ENCODE data around the gene SAE1. TPM values are rescaled to one million over a fixed set of nuclear protein-coding genes. Genes with fewer than 3 reads are reported as not detected.

Gene SAE1
- total and polyA plus RNA-seq, 2 donors, result 81.4 to 115 TPM

DNA sequence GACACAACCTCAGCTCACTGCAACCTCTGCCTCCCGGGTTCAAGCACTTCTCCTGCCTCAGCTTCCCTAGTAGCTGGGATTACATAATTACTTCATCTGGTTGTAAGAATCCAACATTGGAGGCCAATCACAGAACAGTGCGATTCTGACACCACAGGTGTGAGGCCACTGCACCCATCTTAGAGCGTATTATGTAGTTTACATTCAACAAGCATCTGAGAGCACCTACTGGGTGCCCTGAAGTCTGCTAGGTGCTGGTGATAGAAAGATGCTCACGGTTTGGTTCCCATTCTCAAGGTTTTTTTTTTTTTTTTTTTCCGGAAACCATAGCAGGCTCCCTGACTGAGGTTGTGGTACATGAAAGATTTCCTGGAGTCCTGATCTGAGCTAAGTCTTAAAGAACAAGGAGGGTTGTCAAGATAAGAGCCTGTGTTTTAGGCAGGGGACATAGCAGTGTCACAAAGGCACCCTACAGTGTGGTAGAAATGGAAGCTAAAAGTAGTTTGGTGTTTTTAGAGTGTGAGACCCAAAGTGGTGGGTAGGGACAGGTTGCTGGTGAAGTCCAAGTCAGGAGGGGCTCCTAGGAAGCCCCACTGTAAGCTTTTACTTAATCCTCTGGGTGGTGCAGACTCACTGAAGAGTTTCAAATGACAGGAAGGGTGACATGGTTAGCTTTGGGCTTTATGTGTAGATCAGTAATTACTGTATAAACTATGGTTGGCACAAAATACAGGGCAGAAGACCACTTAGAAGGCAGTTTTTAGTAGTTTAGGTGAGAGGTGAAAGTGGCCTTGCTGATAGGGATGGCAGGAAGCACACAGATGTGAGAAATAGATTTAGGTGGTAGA, 15.2 kb downstream of the SAE1 start:
- no peak overlapping the region for H3K4me3 ChIP-seq (ENCODE audit: low read depth, low read length)
- DNase-seq (ENCODE audit: extremely low spot score), result no peak
- no peaks in the 10 kb centered on the region for H3K4me1 ChIP-seq (ENCODE audit: insufficient read depth)
- no peak overlapping the region for H3K27ac ChIP-seq (ENCODE audit: low read depth)
- 93% methylated on average over 5 of the region's 5 CpGs for WGBS
- H3K36me3 ChIP-seq (ENCODE audit: insufficient read depth), result peaks cover 4% of the 10 kb centered on the region

DNA sequence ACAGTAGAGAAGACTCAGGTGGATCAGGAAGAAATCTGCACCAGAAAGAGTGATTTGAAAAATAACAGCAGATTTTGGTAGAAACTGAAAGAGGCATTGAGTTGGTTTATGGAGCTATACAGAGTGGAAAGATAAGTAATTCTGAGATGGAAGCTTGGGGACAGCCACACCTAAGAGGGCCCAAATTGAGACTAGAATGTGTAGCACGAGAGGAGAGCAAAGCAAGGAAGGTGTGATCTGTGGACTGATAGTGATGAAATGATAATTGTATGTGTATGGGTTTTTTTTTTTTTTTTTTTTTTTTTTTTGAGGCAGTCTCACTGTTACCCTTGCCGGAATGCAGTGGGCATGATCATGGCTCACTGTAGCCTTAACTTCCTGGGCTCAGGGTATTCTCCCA, 16.3 kb downstream of the SAE1 start:
- no peak for DNase-seq (ENCODE audit: extremely low spot score)
- Histone ChIP-seq H3K27ac (ENCODE audit: low read depth) (no peak overlapping the region), H3K4me1 (ENCODE audit: insufficient read depth) (no peaks in the 10 kb centered on the region), H3K4me3 (ENCODE audit: low read depth, low read length) (no peak overlapping the region), H3K36me3 (ENCODE audit: insufficient read depth) (peaks cover 5% of the 10 kb centered on the region)
- WGBS, result 93% methylated on average over 2 of the region's 2 CpGs

DNA sequence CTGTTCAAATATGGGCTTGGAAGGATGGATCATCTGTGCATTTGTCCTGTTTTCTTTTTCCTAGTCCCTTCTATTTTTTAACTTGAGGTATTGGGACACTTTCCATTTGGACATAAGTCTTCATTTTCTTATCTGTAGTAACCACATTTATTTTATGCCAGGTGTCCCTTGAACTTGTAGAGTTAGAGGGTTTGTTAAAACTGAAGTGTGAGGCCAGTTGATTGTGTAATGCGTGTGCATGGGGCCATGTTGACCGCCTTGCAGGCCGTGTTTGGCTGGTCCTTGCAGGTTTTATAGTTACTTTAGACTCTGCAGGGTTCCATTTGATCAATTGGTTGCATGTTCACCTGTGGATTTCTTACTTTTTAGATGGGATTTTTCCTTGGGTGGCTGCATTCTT, 21.0 kb downstream of the SAE1 start:
- no peak for DNase-seq (ENCODE audit: extremely low spot score)
- H3K4me1 ChIP-seq (ENCODE audit: insufficient read depth), result no peaks in the 10 kb centered on the region
- H3K4me3 ChIP-seq (ENCODE audit: low read depth, low read length), result no peak overlapping the region
- H3K27ac ChIP-seq (ENCODE audit: low read depth), result peak overlapping the region; percentile 10
- peaks cover 7% of the 10 kb centered on the region for H3K36me3 ChIP-seq (ENCODE audit: insufficient read depth)
- WGBS, result 80% methylated on average over 3 of the region's 3 CpGs

DNA sequence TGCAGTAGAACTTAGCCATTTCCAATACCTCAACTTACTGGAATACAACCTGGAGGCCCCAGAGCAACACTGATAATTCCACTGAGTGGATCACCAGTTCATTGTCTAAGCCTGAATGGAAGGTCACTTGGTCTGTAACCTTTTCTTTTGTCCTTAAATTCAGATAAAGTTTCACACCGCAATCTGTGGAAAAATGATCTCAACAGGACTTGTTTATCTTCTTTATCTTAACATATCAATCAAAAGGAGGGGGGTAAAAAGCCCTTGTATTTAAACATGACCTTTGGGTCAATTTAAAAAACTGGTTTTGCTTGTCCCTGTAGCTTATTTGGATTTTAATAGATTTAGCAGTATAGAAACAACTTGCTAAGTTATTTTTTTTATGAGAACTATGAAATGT, 21.6 kb downstream of the SAE1 start:
- H3K27ac ChIP-seq (ENCODE audit: low read depth), result peak overlapping the region; percentile 38
- DNase-seq (ENCODE audit: extremely low spot score), result peak; percentile 41
- H3K4me1 ChIP-seq (ENCODE audit: insufficient read depth), result peaks cover 1% of the 10 kb centered on the region
- no peak overlapping the region for H3K4me3 ChIP-seq (ENCODE audit: low read depth, low read length)
- 54% methylated on average over 1 of the region's 1 CpG for WGBS
- H3K36me3 ChIP-seq (ENCODE audit: insufficient read depth), result peaks cover 7% of the 10 kb centered on the region

DNA sequence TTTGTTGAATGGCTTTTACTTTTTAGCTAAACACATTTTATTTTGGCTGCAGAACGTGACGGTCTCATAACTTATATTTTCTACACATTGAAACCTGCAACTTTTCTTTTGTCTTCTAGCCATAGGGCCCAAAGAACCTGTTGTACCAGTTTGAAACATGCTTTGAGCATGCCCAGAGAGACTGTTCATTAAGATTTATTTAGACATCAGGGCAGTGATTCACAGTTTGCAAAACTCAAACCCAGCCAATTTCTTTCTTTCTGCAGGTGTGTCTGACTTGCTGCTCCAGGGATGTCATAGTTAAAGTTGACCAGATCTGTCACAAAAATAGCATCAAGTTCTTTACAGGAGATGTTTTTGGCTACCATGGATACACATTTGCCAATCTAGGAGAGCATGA, 22.0 kb downstream of the SAE1 start:
- DNase-seq (ENCODE audit: extremely low spot score), result peak; percentile 84
- Histone ChIP-seq H3K36me3 (ENCODE audit: insufficient read depth) (peaks cover 7% of the 10 kb centered on the region), H3K4me3 (ENCODE audit: low read depth, low read length) (no peak overlapping the region), H3K27ac (ENCODE audit: low read depth) (no peak overlapping the region), H3K4me1 (ENCODE audit: insufficient read depth) (peaks cover 1% of the 10 kb centered on the region)
- WGBS, result 54% methylated on average over 2 of the region's 2 CpGs

DNA sequence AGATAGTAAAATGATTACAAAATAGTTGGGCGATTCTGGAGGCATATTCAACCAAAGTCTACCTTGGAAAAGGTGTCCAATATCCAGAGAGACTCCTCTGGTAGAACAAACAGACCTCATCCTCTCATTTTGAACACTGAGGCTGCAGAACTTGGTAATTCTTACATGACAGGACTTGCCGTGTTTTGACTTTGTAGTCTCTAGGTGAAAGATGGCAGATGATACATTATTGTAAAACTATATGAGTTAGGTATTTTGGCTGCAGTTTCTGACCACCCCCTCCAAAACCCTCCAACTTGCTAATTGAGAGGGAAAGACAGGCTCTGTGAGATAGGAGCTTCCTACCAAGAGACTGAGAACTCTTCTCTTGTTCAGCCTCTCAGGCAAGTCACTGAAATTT, 22.6 kb downstream of the SAE1 start:
- DNase-seq (ENCODE audit: extremely low spot score), result no peak
- 46% methylated on average over 2 of the region's 2 CpGs for WGBS
- Histone ChIP-seq H3K4me3 (ENCODE audit: low read depth, low read length) (no peak overlapping the region), H3K27ac (ENCODE audit: low read depth) (no peak overlapping the region), H3K36me3 (ENCODE audit: insufficient read depth) (peaks cover 7% of the 10 kb centered on the region), H3K4me1 (ENCODE audit: insufficient read depth) (peaks cover 1% of the 10 kb centered on the region)

DNA sequence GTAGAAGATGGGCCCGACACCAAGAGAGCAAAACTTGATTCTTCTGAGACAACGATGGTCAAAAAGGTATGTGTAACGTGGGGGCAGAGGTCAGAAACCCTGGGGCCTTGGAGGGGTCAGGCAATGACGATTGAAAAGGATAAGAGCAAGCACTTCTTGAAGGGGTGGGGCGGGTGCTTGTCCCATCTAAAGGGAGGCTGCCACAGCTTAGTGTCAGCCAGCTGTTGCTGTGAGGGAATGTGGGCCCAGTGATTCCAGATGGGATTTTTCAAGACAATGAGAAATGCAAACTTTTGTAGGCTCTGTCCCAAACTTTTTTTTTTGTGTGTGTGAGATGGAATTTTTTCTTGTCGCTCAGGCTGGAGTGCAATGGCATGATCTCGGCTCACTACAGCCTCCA, 24.5 kb downstream of the SAE1 start:
- 44% methylated on average over 7 of the region's 7 CpGs for WGBS
- Histone ChIP-seq H3K36me3 (ENCODE audit: insufficient read depth) (peaks cover 6% of the 10 kb centered on the region), H3K27ac (ENCODE audit: low read depth) (peak overlapping the region; percentile 53), H3K4me1 (ENCODE audit: insufficient read depth) (peaks cover 1% of the 10 kb centered on the region), H3K4me3 (ENCODE audit: low read depth, low read length) (no peak overlapping the region)
- no peak for DNase-seq (ENCODE audit: extremely low spot score)

DNA sequence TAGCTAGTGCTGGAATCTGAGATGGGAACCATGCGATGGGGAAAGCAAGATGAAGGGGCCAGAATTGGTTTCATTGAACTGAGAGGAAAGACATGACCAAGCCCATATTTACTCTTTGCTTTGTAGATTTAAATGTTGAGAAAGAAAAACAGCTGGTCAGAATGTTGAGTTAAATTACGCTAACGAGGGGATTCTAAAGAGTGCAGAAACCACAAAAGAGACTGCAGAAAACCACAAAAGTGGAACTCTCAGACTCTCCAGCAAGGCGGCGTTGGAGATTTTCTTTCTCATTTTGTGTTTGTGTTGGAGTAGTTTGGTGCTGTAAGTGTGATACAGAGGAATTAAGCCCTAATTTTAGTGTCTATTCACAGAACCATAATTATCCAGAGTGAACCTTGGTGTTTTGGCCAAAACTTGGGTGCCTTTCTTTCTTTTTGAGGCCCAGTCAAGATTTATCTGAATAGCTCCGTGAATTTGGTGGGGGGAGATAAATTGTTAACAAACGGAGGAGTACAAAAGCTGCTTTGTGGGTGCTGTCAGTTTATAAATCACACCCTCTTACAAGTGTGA, 26.3 kb downstream of the SAE1 start:
- H3K4me1 ChIP-seq (ENCODE audit: insufficient read depth), result peaks cover 1% of the 10 kb centered on the region
- H3K36me3 ChIP-seq (ENCODE audit: insufficient read depth), result peaks cover 2% of the 10 kb centered on the region
- 61% methylated on average over 7 of the region's 7 CpGs for WGBS
- no peak for DNase-seq (ENCODE audit: extremely low spot score)
- peak overlapping the region; percentile 66 for H3K27ac ChIP-seq (ENCODE audit: low read depth)
- H3K4me3 ChIP-seq (ENCODE audit: low read depth, low read length), result no peak overlapping the region

DNA sequence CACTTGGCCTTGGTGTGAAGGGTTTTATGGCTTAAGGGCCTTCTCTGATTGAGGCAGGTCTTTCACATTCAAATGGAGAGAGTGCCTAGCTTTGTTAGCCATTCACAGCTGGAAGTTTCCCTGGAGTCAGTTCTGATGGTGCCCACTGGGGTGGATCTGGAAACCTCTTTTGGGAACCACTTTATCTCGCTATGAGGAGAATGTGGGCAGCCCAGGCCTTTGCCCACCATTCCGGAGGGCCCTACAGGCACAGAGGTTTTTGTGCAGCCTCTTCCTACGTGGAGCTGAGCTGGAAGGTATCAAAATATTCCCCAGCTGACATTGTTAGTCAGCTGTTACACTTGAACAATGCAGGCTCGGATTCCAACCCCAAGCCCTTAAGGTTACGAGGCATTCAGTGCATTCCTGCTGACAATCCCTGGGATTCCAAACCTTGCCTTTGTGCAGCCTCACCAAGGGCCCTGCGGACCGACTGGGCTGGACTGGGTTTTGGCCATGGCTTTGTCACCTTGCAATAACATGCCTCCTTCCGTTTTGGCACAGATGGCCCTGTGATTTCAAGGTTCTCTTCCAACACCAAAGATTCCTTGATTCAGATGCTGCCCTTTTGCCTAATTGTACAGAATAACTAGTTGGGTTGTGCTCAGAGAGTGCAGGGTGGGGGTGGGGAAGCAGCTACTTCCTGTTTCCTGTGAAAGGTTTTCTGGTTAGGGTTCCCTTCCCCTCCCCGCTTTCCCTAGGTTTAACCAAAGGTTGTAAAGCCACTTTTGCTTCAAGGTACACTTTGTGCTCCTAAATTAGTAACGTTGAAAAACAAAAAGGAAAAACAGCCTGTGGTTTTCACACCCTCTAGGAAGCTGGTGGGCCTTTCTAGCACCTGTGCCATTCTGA, 27.0 kb downstream of the SAE1 start:
- 35% methylated on average over 10 of the region's 10 CpGs for WGBS
- peaks cover 2% of the 10 kb centered on the region for H3K36me3 ChIP-seq (ENCODE audit: insufficient read depth)
- DNase-seq (ENCODE audit: extremely low spot score), result no peak
- H3K4me3 ChIP-seq (ENCODE audit: low read depth, low read length), result no peak overlapping the region
- peak overlapping the region; percentile 68 for H3K27ac ChIP-seq (ENCODE audit: low read depth)
- peaks cover 1% of the 10 kb centered on the region for H3K4me1 ChIP-seq (ENCODE audit: insufficient read depth)

DNA sequence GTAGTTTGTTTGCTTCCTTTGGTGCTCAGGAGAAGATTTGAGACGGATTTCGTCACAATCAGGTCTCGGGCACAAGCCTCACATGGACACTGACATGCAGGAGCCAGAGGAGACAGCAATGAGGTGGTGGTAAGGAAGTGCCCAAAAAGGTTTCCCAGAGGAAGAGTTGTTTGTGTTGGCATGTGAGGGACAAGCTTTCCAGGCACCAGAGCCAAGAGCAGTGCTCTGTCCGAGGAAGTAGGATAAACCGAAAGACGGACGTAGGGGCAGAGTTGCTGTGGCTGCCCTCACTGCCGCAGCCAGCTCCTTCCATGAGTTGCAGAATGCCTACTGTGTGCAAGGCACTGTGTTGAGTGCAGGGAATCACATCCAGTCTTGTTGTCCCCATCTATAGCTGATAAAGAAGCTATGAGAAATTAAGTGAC, 27.7 kb downstream of the SAE1 start:
- Histone ChIP-seq H3K27ac (ENCODE audit: low read depth) (peak overlapping the region; percentile 68), H3K4me1 (ENCODE audit: insufficient read depth) (peaks cover 1% of the 10 kb centered on the region), H3K36me3 (ENCODE audit: insufficient read depth) (peaks cover 2% of the 10 kb centered on the region), H3K4me3 (ENCODE audit: low read depth, low read length) (no peak overlapping the region)
- no peak for DNase-seq (ENCODE audit: extremely low spot score)
- 66% methylated on average over 8 of the region's 8 CpGs for WGBS

DNA sequence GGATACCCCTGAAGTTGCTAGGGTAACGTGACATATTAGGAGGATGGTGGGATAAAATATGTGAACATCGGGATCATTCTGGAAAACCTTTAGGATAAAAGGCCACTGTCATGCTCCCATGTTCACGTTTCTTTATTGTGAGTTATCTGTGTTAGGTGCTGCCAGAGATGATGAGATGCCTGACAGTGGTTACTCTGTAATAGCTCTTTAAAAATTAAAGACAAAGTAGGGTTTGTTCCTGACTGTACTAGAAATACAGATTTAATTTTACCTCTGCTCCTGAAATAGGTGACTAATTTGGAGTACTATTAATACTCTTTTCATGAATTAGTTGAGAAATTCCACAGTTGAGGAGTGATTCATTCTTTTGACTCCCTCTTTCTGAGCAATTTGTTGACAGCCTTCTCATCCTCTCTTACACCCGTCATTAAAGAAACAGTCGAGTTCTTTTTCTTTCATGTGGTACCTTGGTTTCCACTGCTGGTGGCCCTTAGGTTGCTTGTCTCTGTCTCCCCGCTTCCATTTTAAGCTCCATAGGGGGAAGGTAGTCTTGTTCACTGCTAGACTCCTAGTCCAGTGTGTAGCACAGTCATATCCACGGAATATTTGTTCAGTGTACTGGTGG, 28.4 kb downstream of the SAE1 start:
- DNase-seq (ENCODE audit: extremely low spot score), result no peak
- Histone ChIP-seq H3K36me3 (ENCODE audit: insufficient read depth) (peaks cover 2% of the 10 kb centered on the region), H3K4me1 (ENCODE audit: insufficient read depth) (peaks cover 1% of the 10 kb centered on the region), H3K27ac (ENCODE audit: low read depth) (no peak overlapping the region), H3K4me3 (ENCODE audit: low read depth, low read length) (no peak overlapping the region)
- 78% methylated on average over 7 of the region's 7 CpGs for WGBS

DNA sequence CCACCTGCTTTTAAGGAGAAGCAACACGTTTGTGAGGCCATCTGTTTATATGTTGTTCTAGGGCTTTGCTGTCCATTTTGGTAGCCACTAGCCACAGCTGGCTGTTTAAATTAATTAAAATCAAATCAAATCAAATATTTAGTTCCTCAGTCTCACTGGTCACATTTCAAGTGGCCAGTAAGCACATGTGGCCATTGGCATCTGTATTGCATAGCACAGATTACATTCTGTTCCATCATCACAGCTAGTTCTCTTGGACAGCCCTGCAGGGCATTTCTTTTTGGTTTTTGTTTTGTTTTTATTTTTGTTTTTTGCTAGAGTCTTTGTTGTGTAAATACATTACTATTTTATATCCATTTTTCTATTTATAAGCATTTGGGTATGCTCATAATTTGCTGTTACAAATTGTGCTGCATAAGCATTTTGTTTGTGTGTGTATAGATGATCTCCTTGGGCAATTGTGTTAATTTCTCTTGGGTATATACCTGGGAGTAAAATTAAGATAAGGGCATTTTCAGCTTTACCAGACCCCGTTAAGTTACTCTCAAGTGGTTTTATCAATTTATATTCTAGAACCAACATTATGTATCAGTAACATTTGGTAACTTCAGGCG, 31.3 kb downstream of the SAE1 start:
- DNase-seq (ENCODE audit: extremely low spot score), result no peak
- Histone ChIP-seq H3K4me1 (ENCODE audit: insufficient read depth) (peaks cover under 1% of the 10 kb centered on the region), H3K36me3 (ENCODE audit: insufficient read depth) (no peaks in the 10 kb centered on the region), H3K4me3 (ENCODE audit: low read depth, low read length) (no peak overlapping the region), H3K27ac (ENCODE audit: low read depth) (no peak overlapping the region)
- WGBS, result 67% methylated on average over 3 of the region's 3 CpGs

DNA sequence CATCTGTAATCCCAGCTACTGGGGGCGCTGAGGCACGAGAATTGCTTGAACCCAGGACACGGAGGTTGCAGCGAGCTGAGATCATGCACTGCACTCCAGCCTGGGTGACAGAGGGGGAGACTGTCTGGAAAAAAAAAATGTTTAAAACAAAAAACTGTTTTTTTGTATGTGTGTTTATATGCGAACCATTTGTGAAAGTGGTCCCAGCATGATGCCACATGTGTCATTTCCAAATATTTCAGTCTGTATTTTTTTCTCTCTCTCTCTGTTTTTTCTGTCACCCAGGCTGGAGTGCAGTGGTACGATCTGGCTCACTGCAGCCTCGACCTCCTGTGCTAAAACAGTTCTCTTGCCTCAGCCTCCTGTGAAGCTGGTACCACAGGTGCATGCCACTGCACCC, 37.4 kb downstream of the SAE1 start:
- 89% methylated on average over 7 of the region's 7 CpGs for WGBS

More for the DNA sequence above, 37.4 kb downstream of the SAE1 start:
- H3K36me3 ChIP-seq (ENCODE audit: insufficient read depth), result no peaks in the 10 kb centered on the region
- H3K27ac ChIP-seq (ENCODE audit: low read depth), result no peak overlapping the region
- H3K4me3 ChIP-seq (ENCODE audit: low read depth, low read length), result no peak overlapping the region
- H3K4me1 ChIP-seq (ENCODE audit: insufficient read depth), result peaks cover 1% of the 10 kb centered on the region
- no peak for DNase-seq (ENCODE audit: extremely low spot score)
